ENCODE data around the gene E2F1.
"Not testable (repeated sequence)": the region's sequence is repeated elsewhere in the genome, so short reads cannot be mapped to it uniquely, and the experiment has no call there.

E2F1 gene

DNA sequence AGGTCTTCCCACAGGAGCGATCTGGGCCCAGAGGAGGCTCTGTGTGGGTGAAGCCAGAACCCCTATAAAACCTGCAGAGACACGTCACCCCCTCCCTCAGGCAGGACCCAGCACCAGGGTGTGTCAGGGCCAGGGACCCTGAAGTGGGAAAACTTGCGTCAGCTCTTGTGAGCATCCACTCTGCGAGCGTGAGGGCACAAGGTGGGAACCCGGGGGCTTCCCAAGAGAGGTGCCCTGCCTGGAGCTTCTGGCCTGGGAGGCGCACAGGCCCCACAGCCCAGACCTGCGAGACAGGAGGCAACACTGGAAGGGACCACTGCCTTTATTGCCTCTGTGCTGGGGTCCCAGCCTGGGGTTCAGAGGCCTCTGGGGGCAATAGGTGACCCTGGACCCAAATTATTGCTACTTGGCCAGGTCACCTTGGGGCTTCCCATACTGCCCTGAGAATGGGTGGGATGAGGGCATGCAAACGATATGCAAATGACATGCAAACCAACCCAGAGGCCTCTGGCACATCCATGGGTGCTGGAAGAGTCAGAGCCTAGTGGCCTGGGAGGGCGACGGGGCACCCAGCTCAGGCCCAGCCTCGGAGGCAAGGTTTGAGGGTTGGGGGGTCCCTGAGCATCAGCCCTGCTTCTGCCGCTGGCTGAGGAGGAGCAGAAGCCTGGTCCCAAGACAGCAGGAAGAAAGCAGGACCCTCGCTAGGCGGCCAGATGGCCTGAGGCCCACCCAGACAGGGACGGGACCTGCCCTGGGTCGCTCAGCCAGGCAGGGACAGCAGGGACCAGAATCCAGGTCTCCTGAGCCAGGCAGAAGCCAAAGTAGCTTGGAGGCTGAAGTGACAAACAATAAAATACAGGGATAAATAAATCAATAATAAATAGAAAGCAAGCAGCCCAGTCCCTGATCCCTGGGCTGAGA is 29.1 kb downstream of the E2F1 start:
- DNase-seq = no peak

DNA sequence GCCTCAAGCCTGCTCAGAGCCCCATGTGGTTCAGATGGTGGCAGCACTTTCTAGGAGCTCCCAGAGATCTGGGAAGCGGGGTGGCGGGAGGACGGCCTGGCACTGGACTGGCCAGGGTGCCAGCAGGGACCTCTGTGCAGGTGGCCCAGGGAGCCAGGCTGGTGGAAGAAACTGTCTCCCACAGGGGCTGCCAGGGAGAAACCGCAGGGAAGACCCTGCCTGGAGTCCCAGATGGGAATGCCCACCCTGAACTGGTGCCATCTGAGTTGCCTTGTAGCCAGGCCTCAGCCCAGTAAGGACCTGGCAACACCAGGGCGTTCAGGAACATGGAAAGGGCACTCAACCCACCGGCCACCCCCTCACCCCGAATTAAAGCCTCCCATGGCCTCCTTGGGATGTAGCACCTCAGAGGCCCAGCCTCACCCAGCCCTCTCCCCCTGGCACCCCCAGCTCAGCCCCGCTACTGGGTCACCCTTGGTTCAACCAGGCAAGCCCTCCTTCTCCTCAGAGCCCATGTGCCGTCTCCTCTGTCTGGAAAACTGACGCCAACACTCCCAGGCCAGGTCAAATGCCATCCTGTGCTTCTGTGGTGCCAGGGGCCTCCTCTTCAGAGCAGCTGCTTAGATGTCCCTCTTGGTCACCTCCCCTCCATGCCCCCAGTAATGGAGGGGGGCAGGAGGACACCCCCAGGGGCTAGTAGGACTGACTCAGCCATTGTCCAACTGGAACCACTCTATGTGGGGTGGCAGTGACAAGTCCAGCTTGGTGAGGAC is 30.0 kb downstream of the E2F1 start:
- no peak for DNase-seq

- DNase-seq = no peak
Measured at GRCh38 chr20:33655164-33655563, 31.0 kb downstream of the E2F1 start.

DNA sequence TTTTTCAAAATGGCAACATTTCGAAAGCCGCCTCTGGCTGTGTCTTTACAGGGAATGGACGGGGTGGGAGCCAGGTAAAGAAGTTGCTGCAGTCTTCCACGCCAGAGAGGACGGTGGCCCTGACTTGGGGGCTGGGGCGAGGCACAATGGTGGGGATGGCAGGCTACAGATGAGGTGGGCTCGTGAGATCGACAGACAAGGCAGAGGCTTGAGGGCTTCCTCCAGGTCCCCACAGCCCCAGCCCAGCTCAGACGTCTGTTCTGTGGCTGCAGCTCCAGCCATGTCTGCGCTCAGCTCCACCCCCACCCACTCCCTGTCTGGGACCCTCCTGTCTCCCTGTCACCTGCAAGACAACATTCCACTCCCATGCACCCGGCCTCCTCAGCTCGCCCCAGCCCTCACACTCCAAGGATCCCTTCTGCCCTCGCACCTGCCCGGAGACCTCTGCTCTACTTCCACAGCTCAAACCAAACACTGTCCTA is 31.5 kb downstream of the E2F1 start:
- no peak for DNase-seq

DNA sequence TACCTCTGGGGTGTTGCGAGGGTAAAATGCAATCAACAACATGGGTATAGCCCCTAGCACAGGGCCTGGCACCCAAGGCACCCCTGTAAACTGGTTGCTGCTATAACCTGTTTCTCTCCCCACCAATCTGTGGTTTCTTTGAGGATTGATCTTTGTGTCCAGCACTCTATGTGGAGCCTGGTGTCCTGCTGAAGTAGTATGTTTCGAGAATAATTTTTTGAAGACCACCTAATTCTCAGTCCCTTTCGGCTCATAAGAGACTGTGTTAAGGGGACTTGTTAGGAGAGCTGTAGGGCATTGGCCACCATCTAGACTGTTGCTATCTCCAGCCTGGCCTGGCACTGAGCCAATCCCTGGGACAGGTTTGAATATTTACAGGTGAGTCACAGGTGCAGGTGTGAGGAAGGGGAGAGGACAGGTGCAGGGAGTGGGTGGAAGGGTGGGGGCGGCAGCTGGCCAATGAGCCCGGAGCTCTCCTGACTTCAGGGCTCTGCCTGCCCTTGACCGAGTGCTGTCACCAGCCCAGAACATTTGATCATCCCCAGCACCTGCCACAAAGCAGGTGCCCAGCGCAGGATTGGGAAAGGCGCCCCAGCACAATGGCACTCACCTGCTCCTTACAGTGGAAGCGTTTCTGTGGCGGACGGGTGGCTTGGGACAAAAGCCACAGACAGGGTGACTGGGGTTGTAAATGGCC is 32.1 kb downstream of the E2F1 start:
- DNase-seq = no peak

- DNase-seq = no peak
Measured at GRCh38 chr20:33653218-33653899, 32.8 kb downstream of the E2F1 start.

DNA sequence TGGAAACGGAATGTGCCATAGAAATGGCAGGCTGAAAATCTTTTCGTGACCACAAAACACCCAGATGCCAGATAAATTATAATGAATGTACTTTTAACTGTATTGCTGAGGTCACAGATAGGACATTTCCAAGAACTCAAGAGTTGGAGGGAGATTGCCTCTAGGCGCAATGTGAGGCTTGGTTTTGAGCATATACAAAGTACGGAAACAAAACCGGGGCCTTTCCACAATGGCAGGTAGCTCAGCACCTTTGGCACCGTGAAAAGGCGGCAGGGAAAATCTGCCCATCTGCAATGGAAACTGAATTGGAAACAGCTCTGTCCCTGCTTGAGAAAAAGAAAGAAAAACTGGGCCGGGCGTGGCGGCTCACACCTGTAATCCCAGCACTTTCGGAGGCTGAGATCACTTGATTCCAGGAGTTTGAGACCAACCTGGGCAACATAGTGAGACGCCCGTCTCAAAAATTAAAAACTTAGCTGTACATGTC is 34.6 kb downstream of the E2F1 start:
- DNase-seq = no peak

GRCh38 chr20:33650753-33651561 is 35.2 kb downstream of the E2F1 start:
- DNase-seq = no peak

- DNase-seq = no peak
Measured at GRCh38 chr20:33650111-33650752, 36.0 kb downstream of the E2F1 start.

DNA sequence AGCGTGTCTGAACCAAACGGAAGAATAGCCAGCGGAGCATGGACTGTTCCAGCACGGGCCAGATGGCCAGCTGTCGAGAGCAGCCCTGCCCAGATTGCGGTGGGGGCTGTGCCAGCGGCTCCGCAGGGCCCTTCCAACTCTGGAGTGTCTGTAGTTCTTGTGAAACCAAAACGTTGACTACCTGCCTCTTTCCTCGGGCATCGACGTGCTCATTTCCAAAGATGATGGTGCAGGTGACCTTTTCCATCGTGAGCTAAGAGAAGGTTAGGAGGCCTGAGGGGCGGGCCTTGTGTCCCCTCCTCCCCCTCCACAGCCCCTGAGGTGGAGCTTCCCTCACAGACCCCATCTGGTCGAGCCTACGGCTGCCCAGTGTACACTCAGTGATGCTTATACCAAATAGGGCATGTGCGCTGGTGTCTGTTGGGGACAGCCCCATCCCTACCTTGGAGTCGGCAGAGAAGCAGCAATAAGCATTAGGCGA is 36.9 kb downstream of the E2F1 start:
- no peak for DNase-seq

DNA sequence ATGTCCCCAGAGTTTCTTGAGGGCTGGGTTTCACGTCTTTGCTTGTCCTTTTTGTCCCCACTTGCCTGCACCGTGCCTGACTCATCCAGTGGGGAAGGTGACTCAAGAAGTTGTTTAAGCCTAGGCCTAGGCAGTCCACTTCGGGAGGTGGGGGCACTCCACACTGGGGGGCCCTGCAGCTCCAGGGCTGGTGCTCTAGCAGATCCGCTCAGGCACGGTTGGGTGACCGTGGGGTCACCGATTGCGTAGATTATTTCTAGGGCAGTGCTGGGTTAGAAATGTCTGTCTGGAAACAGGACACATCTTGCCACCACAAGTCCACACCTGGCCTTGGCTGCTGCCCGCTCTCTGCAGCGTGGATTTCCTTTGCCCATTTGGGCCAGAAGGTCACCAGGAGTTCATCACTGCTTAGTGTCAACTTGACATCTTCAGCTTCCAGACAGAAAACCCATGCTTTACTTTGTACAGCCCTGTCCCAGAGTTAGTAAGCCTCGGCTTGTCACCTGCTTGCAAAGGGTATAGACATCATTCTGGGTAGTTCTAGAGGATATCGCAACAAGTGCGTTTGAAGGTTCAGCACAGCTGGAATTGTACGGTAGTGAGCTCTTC is 37.7 kb downstream of the E2F1 start:
- no peak for DNase-seq

DNA sequence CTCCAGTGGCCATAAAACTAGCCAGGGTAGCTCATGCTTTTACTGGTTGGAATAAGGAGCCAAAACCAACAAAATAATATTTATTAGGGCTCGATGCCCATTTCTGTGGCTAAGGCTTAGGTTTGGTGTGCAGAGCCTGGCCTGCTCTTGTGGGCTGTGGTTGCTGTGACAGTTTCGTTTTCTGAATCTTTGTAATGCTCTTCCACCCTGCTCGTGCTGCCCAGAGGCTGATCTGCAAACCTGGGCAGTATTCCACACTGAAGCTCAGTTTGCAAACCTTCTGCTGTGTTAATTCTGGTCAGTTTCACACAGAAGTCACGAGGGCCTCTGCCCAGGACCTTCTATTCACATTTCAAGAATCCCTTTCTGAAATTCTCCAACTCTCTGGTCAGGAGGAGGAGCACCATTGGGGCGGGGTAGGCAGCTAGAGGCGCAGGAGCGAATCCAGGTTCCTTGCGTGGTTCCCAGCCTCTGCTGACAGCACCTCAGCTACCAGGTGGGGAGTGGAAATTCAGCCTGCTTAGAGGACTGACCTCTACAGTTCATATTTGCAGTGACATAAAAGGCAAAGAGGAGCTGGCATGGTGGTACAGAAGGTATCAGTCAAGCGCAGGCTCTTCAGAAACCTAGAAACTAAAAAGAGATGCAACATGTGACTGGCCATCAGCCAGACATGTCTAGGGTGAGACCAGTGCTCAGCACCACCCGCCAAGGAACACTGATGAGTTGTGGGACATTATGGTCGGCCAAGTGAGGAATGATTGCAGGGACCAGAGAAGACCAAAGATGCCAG is 38.4 kb downstream of the E2F1 start:
- DNase-seq = no peak

GRCh38 chr20:33646959-33647602 is 39.1 kb downstream of the E2F1 start:
- DNase-seq = not testable (repeated sequence)

DNA sequence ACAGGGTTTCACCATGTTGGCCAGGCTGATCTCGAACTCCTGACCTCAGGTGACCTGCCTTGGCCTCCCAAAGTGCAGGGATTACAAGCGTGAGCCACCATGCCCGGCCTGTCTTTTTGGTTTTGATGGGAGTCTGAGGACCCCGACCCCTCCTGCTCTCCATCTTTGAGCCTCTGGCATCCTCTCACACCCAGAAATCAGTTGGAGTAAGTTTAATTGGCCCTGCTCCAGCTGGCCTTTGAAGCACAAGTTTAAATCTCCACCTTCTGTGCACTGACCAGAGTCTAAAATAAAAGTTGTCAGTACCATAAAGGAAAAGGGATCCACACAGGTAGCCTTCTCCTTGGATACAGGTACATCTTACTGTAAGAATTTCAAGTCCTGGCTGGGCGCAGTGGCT is 40.0 kb downstream of the E2F1 start:
- no peak for DNase-seq

- no peak for DNase-seq
Measured at GRCh38 chr20:33645396-33645795, 40.8 kb downstream of the E2F1 start.

GRCh38 chr20:33645072-33645358 is 41.2 kb downstream of the E2F1 start:
- no peak for DNase-seq

DNA sequence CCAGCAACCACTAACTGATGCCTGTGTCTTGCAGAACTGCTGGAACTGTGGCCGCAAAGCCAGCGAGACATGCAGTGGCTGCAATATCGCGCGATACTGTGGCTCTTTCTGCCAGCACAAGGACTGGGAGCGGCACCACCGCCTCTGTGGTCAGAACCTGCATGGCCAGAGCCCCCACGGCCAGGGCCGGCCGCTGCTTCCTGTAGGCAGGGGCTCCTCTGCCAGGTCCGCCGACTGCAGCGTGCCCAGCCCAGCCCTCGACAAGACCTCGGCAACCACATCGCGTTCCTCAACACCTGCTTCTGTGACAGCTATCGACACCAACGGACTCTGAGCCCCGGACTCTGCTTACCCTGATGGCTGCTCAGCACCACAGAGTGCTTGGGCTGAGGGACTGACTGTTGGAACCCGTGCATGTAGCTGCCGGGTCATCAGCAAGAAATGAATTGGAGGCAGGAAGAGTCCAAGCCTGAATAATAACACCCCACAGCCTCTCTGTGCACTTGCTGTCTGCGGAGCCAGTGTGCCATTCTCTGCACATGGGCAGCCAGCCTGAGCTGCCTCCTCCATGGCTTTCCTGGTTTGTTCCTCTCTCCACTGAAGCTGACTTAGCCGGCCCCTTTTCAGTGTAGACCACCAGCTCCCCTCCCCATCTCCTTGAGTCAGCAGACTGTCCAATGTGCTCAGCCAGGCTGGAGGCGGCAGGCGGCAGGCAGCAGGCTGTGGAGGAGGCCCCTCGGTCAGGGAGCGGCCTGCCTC is 41.7 kb downstream of the E2F1 start:
- no peak for DNase-seq

DNA sequence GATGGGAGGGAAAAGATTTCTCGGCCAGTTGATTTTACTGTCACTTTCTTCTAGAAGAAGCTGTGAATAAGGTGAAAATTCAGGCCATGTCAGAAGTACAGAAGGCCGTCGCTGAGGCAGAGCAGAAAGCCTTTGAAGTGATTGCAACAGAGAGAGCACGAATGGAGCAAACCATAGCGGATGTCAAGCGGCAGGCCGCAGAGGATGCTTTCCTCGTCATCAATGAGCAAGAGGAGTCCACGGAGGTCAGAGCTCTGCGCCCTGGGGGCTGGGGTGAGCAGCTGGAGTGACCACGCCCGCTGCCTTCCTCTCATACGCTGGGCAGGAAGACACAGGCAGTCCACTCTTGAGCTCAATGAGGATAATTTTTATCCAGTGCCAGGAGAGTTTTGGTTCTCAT is 45.9 kb downstream of the E2F1 start:
- no peak for DNase-seq
